ENCODE results near the gene CORO1C. TPM values are rescaled to one million over a fixed set of nuclear protein-coding genes. Genes with fewer than 3 reads are reported as not detected.

CORO1C gene
- total RNA-seq, 6 experiments from 2014 or later, result 36.6 to 100 (median 57.5) TPM

- Histone ChIP-seq H3K27ac (no peak overlapping the region), H3K27me3 (no peaks in the 10 kb centered on the region), H3K9me3 (no peaks in the 10 kb centered on the region), H3K36me3 (peaks cover 0 to 12% (median 1%) of the 10 kb centered on the region in 4 donors), H3K4me1 (no peaks in the 10 kb centered on the region), H3K4me3 (no peak overlapping the region)
- TF ChIP-seq POLR2A (IDR thresholded peaks at IDR 0.05), result no peak
- TF ChIP-seq CTCF (IDR thresholded peaks at IDR 0.05), result no peak
- ATAC-seq, result peak in 1 of 4 donors; percentile 24
- WGBS (ENCODE audit: insufficient coverage, low coverage, low lambda C conversion rate, missing lambda C conversion rate), result 63% methylated on average over 2 of the region's 3 CpGs
- DNase-seq, result no peak
- intact Hi-C loops (cut with DNase I), result no loop called here
Measured at GRCh38 chr12:108699955-108700563, 31.3 kb downstream of the CORO1C start.

- intact Hi-C loops (cut with DNase I), result no loop called here
- H3K36me3 ChIP-seq, result peaks cover 0 to 12% (median 1%) of the 10 kb centered on the region in 4 donors
- 83% methylated on average over 1 of the region's 1 CpG for WGBS (ENCODE audit: insufficient coverage, low coverage, low lambda C conversion rate, missing lambda C conversion rate)
- ATAC-seq (no peak), DNase-seq (no peak)
- no peak for TF ChIP-seq CTCF (IDR thresholded peaks at IDR 0.05)
- TF ChIP-seq POLR2A (IDR thresholded peaks at IDR 0.05), result no peak
- H3K4me3 ChIP-seq, result no peak overlapping the region
- no peaks in the 10 kb centered on the region for H3K4me1 ChIP-seq
- H3K27ac ChIP-seq, result no peak overlapping the region
- H3K9me3 ChIP-seq, result no peaks in the 10 kb centered on the region
- no peaks in the 10 kb centered on the region for H3K27me3 ChIP-seq
Measured at GRCh38 chr12:108697905-108698304, 33.4 kb downstream of the CORO1C start.

GRCh38 chr12:108696996-108697290, 34.4 kb downstream of the CORO1C start:
- no peak overlapping the region for H3K27ac ChIP-seq
- ATAC-seq (no peak), DNase-seq (no peak)
- TF ChIP-seq CTCF (IDR thresholded peaks at IDR 0.05) (no peak), POLR2A (IDR thresholded peaks at IDR 0.05) (no peak)
- H3K4me3 ChIP-seq, result no peak overlapping the region
- peaks cover 0 to 12% (median 1%) of the 10 kb centered on the region in 4 donors for H3K36me3 ChIP-seq
- no peaks in the 10 kb centered on the region for H3K9me3 ChIP-seq
- intact Hi-C loops (cut with DNase I), result no loop called here
- 65% methylated on average over 2 of the region's 2 CpGs for WGBS (ENCODE audit: insufficient coverage, low coverage, low lambda C conversion rate, missing lambda C conversion rate)
- peaks cover 0 to 5% (median 1%) of the 10 kb centered on the region in 4 donors for H3K4me1 ChIP-seq
- H3K27me3 ChIP-seq, result no peaks in the 10 kb centered on the region

GRCh38 chr12:108696111-108696995, 35.0 kb downstream of the CORO1C start:
- H3K27me3 ChIP-seq, result no peaks in the 10 kb centered on the region
- intact Hi-C loops (cut with DNase I), result no loop called here
- DNase-seq (no peak), ATAC-seq (no peak)
- H3K36me3 ChIP-seq, result peaks cover 0 to 12% (median 1%) of the 10 kb centered on the region in 4 donors
- no peaks in the 10 kb centered on the region for H3K9me3 ChIP-seq
- 59% methylated on average over 8 of the region's 9 CpGs for WGBS (ENCODE audit: insufficient coverage, low coverage, low lambda C conversion rate, missing lambda C conversion rate)
- no peak overlapping the region for H3K27ac ChIP-seq
- no peak overlapping the region for H3K4me3 ChIP-seq
- H3K4me1 ChIP-seq, result peaks cover 0 to 8% (median 3%) of the 10 kb centered on the region in 4 donors
- TF ChIP-seq POLR2A (IDR thresholded peaks at IDR 0.05) (no peak), CTCF (IDR thresholded peaks at IDR 0.05) (no peak)

Data from right lobe of liver (tissue), 6 donors.